WTC11 (cell line): ENCODE data around the gene SLC35F5.

Experiments
- JUN ChIP-seq: sonication (generic); formaldehyde crosslinking; IDR thresholded peaks from 2 replicates; pipeline ENCODE4 v1.8.0; 2023; ENCODE audit warnings: mild to moderate bottlenecking, missing genetic modification reagents
- MYBL2 ChIP-seq: sonication (generic); formaldehyde crosslinking; IDR thresholded peaks from 2 replicates; pipeline ENCODE4 v1.8.1; 2023; ENCODE audit warnings: mild to moderate bottlenecking, moderate library complexity, missing genetic modification reagents
- TF ChIP-seq, protein P1 (sequence below): sonication (generic); formaldehyde crosslinking; IDR thresholded peaks from 2 replicates; pipeline ENCODE4 v1.8.1; 2022; ENCODE audit warnings: low read depth, mild to moderate bottlenecking, moderate library complexity, missing genetic modification reagents, borderline replicate concordance
- TF ChIP-seq, protein P2 (sequence below): sonication (generic); formaldehyde crosslinking; IDR thresholded peaks from 2 replicates; pipeline ENCODE4 v1.8.1; 2023; ENCODE audit warnings: mild to moderate bottlenecking, missing genetic modification reagents, moderate library complexity
- TF ChIP-seq, protein P3 (sequence below): sonication (generic); formaldehyde crosslinking; conservative IDR thresholded peaks from 2 replicates; pipeline ENCODE4 v1.8.1; 2023; ENCODE audit warnings: mild to moderate bottlenecking, low read depth, missing genetic modification reagents, moderate library complexity

DNA sequence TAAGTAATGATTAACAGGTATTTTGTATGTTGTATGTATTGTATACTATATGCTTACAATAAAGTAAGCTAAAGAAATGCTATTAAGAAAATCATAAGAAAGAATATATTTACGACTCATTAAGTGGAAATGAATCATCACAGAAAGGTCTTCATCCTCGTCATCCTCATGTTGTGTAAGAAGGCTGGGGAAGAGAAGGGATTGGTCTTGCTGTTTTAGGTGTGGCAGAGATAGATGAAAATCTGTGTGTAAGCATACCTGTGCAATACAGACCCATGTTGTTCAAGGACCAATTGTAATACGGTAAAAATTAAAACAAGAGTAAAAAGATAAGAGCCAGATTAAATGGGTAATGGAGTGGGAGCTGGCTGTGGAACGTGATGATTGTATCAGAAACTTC, 16.6 kb downstream of the SLC35F5 start:
- TF ChIP-seq JUN (no peak), MYBL2 (CRISPR knock-in tag) (no peak)
- TF ChIP-seq, protein P1, sequence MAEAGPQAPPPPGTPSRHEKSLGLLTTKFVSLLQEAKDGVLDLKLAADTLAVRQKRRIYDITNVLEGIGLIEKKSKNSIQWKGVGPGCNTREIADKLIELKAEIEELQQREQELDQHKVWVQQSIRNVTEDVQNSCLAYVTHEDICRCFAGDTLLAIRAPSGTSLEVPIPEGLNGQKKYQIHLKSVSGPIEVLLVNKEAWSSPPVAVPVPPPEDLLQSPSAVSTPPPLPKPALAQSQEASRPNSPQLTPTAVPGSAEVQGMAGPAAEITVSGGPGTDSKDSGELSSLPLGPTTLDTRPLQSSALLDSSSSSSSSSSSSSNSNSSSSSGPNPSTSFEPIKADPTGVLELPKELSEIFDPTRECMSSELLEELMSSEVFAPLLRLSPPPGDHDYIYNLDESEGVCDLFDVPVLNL (CRISPR knock-in tag): no peak
- TF ChIP-seq, protein P2, sequence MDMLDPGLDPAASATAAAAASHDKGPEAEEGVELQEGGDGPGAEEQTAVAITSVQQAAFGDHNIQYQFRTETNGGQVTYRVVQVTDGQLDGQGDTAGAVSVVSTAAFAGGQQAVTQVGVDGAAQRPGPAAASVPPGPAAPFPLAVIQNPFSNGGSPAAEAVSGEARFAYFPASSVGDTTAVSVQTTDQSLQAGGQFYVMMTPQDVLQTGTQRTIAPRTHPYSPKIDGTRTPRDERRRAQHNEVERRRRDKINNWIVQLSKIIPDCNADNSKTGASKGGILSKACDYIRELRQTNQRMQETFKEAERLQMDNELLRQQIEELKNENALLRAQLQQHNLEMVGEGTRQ (CRISPR knock-in tag): no peak
- TF ChIP-seq, protein P3, sequence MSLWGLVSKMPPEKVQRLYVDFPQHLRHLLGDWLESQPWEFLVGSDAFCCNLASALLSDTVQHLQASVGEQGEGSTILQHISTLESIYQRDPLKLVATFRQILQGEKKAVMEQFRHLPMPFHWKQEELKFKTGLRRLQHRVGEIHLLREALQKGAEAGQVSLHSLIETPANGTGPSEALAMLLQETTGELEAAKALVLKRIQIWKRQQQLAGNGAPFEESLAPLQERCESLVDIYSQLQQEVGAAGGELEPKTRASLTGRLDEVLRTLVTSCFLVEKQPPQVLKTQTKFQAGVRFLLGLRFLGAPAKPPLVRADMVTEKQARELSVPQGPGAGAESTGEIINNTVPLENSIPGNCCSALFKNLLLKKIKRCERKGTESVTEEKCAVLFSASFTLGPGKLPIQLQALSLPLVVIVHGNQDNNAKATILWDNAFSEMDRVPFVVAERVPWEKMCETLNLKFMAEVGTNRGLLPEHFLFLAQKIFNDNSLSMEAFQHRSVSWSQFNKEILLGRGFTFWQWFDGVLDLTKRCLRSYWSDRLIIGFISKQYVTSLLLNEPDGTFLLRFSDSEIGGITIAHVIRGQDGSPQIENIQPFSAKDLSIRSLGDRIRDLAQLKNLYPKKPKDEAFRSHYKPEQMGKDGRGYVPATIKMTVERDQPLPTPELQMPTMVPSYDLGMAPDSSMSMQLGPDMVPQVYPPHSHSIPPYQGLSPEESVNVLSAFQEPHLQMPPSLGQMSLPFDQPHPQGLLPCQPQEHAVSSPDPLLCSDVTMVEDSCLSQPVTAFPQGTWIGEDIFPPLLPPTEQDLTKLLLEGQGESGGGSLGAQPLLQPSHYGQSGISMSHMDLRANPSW (CRISPR knock-in tag): no peak
